Measurements from ENCODE around the gene TMEM37. TPM values are rescaled to one million over a fixed set of nuclear protein-coding genes. Genes with fewer than 3 reads are reported as not detected.

Gene TMEM37
- total and polyA plus RNA-seq, 9 of the 15 experiments (the other 6 are each of a cell fraction or from before 2014, with no cell fraction given) = 0.03 to 0.64 (median 0.31) TPM; not detected in 1

- no peak for TF ChIP-seq CHD7 (IDR thresholded peaks at IDR 0.05; ENCODE audit: low read depth, low read length)
- TF ChIP-seq RBM34 (IDR thresholded peaks at IDR 0.05; ENCODE audit: borderline replicate concordance, insufficient read depth, low read length) = no peak
- peak; percentile 46; the same call in 1 of the 2 replicates for TF ChIP-seq KLF13 (tag; IDR thresholded peaks at IDR 0.05; ENCODE audit: borderline replicate concordance, low read depth)
- peak; percentile 71 for TF ChIP-seq EGR1 (conservative IDR thresholded peaks at IDR 0.05)
- peak; percentile 87 for TF ChIP-seq ESRRA (IDR thresholded peaks at IDR 0.05; ENCODE audit: borderline replicate concordance, low read depth)
- TF ChIP-seq MYNN (IDR thresholded peaks at IDR 0.05) = no peak
- TF ChIP-seq MYNN (CRISPR knock-in tag; IDR thresholded peaks at IDR 0.05) = no peak
- no peak for TF ChIP-seq ZNF740 (CRISPR knock-in tag; IDR thresholded peaks at IDR 0.05)
- no peak for TF ChIP-seq ZNF740 (tag; IDR thresholded peaks at IDR 0.05)
- no peak for TF ChIP-seq ZKSCAN3 (CRISPR knock-in tag; IDR thresholded peaks at IDR 0.05)
- TF ChIP-seq SETDB1 (IDR thresholded peaks at IDR 0.05; ENCODE audit: low read length) = no peak
- TF ChIP-seq PBX2 (CRISPR knock-in tag; IDR thresholded peaks at IDR 0.05; ENCODE audit: low read depth) = no peak
- TF ChIP-seq PBX2 (tag; conservative IDR thresholded peaks at IDR 0.05; ENCODE audit: low read depth) = no peak
These were observed at the start of gene TMEM37 (continued) for GRCh38 chr2:119431155-119431975.

Data from K562 (cell line).